Measurements from ENCODE around the gene PAK5.

The PAK5 gene

GRCh38 chr20:9572670-9573069, 266.2 kb downstream of the PAK5 start:
- no peak for DNase-seq

- no peak for DNase-seq
These were observed 267.1 kb downstream of the PAK5 start for GRCh38 chr20:9571783-9572182.

GRCh38 chr20:9570612-9571011, 268.3 kb downstream of the PAK5 start:
- DNase-seq = no peak

GRCh38 chr20:9566977-9567376, 271.9 kb downstream of the PAK5 start:
- DNase-seq = no peak

- no peak for DNase-seq
These were observed 272.8 kb downstream of the PAK5 start for GRCh38 chr20:9565910-9566550.

- no peak for DNase-seq
These were observed 281.5 kb downstream of the PAK5 start for GRCh38 chr20:9557411-9557810.

- DNase-seq = no peak
These were observed 283.1 kb downstream of the PAK5 start for GRCh38 chr20:9555781-9556180.

GRCh38 chr20:9551808-9552550, 286.9 kb downstream of the PAK5 start:
- DNase-seq = no peak

GRCh38 chr20:9550871-9551270, 288.0 kb downstream of the PAK5 start:
- DNase-seq = no peak

GRCh38 chr20:9550283-9550682, 288.6 kb downstream of the PAK5 start:
- DNase-seq = no peak

GRCh38 chr20:9543214-9543613, 295.7 kb downstream of the PAK5 start:
- no peak for DNase-seq

GRCh38 chr20:9535449-9535848, 303.4 kb downstream of the PAK5 start:
- no peak for DNase-seq

- no peak for DNase-seq
These were observed 304.9 kb downstream of the PAK5 start for GRCh38 chr20:9534025-9534424.

- no peak for DNase-seq
These were observed 306.6 kb downstream of the PAK5 start for GRCh38 chr20:9532069-9532838.

GRCh38 chr20:9531581-9531980, 307.3 kb downstream of the PAK5 start:
- DNase-seq = no peak

- no peak for DNase-seq
These were observed 315.2 kb downstream of the PAK5 start for GRCh38 chr20:9523636-9524035.

- no peak for DNase-seq
These were observed 318.8 kb downstream of the PAK5 start for GRCh38 chr20:9520086-9520485.

- DNase-seq = no peak
These were observed 320.2 kb downstream of the PAK5 start for GRCh38 chr20:9518576-9519175.

- no peak for DNase-seq
These were observed 321.3 kb downstream of the PAK5 start for GRCh38 chr20:9517297-9518162.

- no peak for DNase-seq
These were observed 322.5 kb downstream of the PAK5 start for GRCh38 chr20:9516234-9516871.

- DNase-seq = no peak
These were observed 323.1 kb downstream of the PAK5 start for GRCh38 chr20:9515741-9516233.

- no peak for DNase-seq
These were observed 323.7 kb downstream of the PAK5 start for GRCh38 chr20:9515214-9515585.
